Measurements from ENCODE around the gene SBF2. TPM values are rescaled to one million over a fixed set of nuclear protein-coding genes. Genes with fewer than 3 reads are reported as not detected.
A peak's percentile ranks its signal among the peaks of the same experiment; 100 is the strongest.

The SBF2 gene
- total and polyA plus RNA-seq, 2 of the 13 experiments (the other 11 are each of a cell fraction or from before 2014, with no cell fraction given) = 24.0 to 45.8 TPM

GRCh38 chr11:9765320-9766101, 528.5 kb downstream of the SBF2 start (continued):
- 0 out of 2 replicates have a peak, but pooled peaks have one; percentile 41 for TF ChIP-seq ZBTB25 (CRISPR knock-in tag; IDR thresholded peaks at IDR 0.05)
- peak; percentile 96 for TF ChIP-seq HDAC2 (CRISPR knock-in tag; IDR thresholded peaks at IDR 0.05)
- no peak for TF ChIP-seq ATF7 (IDR thresholded peaks at IDR 0.05)
- TF ChIP-seq ATF7 (CRISPR knock-in tag; IDR thresholded peaks at IDR 0.05) = peak; percentile 74; the same call in 1 of the 2 replicates
- peak; percentile 67; the same call in 1 of the 2 replicates for TF ChIP-seq ZFP90 (CRISPR knock-in tag; IDR thresholded peaks at IDR 0.05; ENCODE audit: borderline replicate concordance)
- TF ChIP-seq KDM5A (IDR thresholded peaks at IDR 0.05; ENCODE audit: borderline replicate concordance, low read length) = no peak
- TF ChIP-seq NPAS2 (CRISPR knock-in tag; IDR thresholded peaks at IDR 0.05; ENCODE audit: borderline replicate concordance) = no peak
- peak; percentile 75 for TF ChIP-seq KAT8 (CRISPR knock-in tag; IDR thresholded peaks at IDR 0.05)
- TF ChIP-seq ZNF589 (CRISPR knock-in tag; conservative IDR thresholded peaks at IDR 0.05) = no peak; the same call in 1 of the 2 replicates
- TF ChIP-seq SNRNP70 (IDR thresholded peaks at IDR 0.05; ENCODE audit: low read depth, low read length) = no peak
- TF ChIP-seq ZBTB3 (CRISPR knock-in tag; IDR thresholded peaks at IDR 0.05; ENCODE audit: borderline replicate concordance, low read depth) = peak; percentile 66; the same call in 1 of the 2 replicates
- no peak for TF ChIP-seq ZNF235 (CRISPR knock-in tag; IDR thresholded peaks at IDR 0.05; ENCODE audit: borderline replicate concordance)
- no peak for TF ChIP-seq ZNF720 (CRISPR knock-in tag; IDR thresholded peaks at IDR 0.05)
- TF ChIP-seq ZNF777 (CRISPR knock-in tag; IDR thresholded peaks at IDR 0.05) = no peak
- no peak for TF ChIP-seq ZNF780A (CRISPR knock-in tag; IDR thresholded peaks at IDR 0.05)
- TF ChIP-seq POGZ (CRISPR knock-in tag; IDR thresholded peaks at IDR 0.05) = peak; percentile 93
- no peak for TF ChIP-seq ELF4 (CRISPR knock-in tag; IDR thresholded peaks at IDR 0.05; ENCODE audit: borderline replicate concordance)
- peak; percentile 98 for TF ChIP-seq SPEN (CRISPR knock-in tag; IDR thresholded peaks at IDR 0.05; ENCODE audit: low read depth)
- no peak for TF ChIP-seq RNF2 (conservative IDR thresholded peaks at IDR 0.05; ENCODE audit: low read depth)
- peak; percentile 93 for TF ChIP-seq MIXL1 (CRISPR knock-in tag; IDR thresholded peaks at IDR 0.05)
- peak; percentile 87 for TF ChIP-seq ZNF644 (CRISPR knock-in tag; IDR thresholded peaks at IDR 0.05; ENCODE audit: low read depth)
- TF ChIP-seq, protein P1, sequence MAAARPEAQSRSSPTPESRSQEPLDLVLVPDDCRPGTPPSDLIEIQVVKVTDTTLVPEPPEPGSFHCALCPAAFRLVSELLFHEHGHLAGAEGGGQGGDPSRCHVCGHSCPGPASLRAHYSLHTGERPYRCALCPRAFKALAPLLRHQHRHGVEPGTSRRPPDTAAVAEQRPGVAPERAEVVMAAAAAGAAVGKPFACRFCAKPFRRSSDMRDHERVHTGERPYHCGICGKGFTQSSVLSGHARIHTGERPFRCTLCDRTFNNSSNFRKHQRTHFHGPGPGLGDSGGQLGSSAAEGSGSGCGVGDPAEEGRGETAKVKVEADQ (CRISPR knock-in tag; IDR thresholded peaks at IDR 0.05; ENCODE audit: borderline replicate concordance) = no peak; the same call in 1 of the 2 replicates
- TF ChIP-seq ZNF556 (CRISPR knock-in tag; IDR thresholded peaks at IDR 0.05; ENCODE audit: borderline replicate concordance) = peak; percentile 82
- TF ChIP-seq ZNF207 (IDR thresholded peaks at IDR 0.05; ENCODE audit: borderline replicate concordance) = no peak
- peak; percentile 77; the same call in 1 of the 2 replicates for TF ChIP-seq ZBTB43 (CRISPR knock-in tag; conservative IDR thresholded peaks at IDR 0.05)
- TF ChIP-seq ARHGAP35 (CRISPR knock-in tag; IDR thresholded peaks at IDR 0.05; ENCODE audit: borderline replicate concordance) = no peak; the same call in 1 of the 2 replicates
- TF ChIP-seq PLRG1 (conservative IDR thresholded peaks at IDR 0.05) = no peak
- no peak for TF ChIP-seq SAFB2 (CRISPR knock-in tag; IDR thresholded peaks at IDR 0.05; ENCODE audit: borderline replicate concordance, low read depth)
- peak; percentile 50 for TF ChIP-seq FOSL2 (CRISPR knock-in tag; IDR thresholded peaks at IDR 0.05)
- TF ChIP-seq ZNF326 (CRISPR knock-in tag; IDR thresholded peaks at IDR 0.05; ENCODE audit: borderline replicate concordance) = no peak
